Hepatocyte (in vitro differentiated cells): ENCODE data around the gene CRACR2A. TPM values are rescaled to one million over a fixed set of nuclear protein-coding genes. Genes with fewer than 3 reads are reported as not detected.

Experiments used
- DNase-seq: peaks from one replicate; pipeline ENCODE4 v3.0.0-alpha.2; 2016; ENCODE audit warnings: low spot score
- H2AFZ ChIP-seq: fragments of 200-600 bp; sonication (generic); 2 replicates; pipeline ENCODE4 v1.6.0; 2016; ENCODE audit warnings: antibody characterized with exemption, mild to moderate bottlenecking
- H3K27ac ChIP-seq: fragments of 200-600 bp; sonication (generic); 2 replicates; pipeline ENCODE4 v1.5.1; 2016; ENCODE audit warnings: mild to moderate bottlenecking
- H3K27me3 ChIP-seq: fragments of 200-600 bp; sonication (generic); 2 replicates; pipeline ENCODE4 v1.6.1; 2016
- H3K36me3 ChIP-seq: fragments of 200-600 bp; sonication (generic); replicated peaks from 2 replicates; pipeline ENCODE4 v1.5.1; 2016; ENCODE audit warnings: low read depth; ENCODE audit not compliant: insufficient read depth
- H3K4me1 ChIP-seq: fragments of 200-600 bp; sonication (generic); 2 replicates; pipeline ENCODE4 v1.5.1; 2016; ENCODE audit warnings: mild to moderate bottlenecking, moderate library complexity; ENCODE audit not compliant: insufficient read depth
- H3K4me2 ChIP-seq: fragments of 200-600 bp; sonication (generic); 2 replicates; pipeline ENCODE4 v1.6.0; 2016
- H3K4me3 ChIP-seq: fragments of 200-600 bp; sonication (generic); 2 replicates; pipeline ENCODE4 v1.5.1; 2016; ENCODE audit warnings: mild to moderate bottlenecking
- H3K79me2 ChIP-seq: fragments of 200-600 bp; sonication (generic); 2 replicates; pipeline ENCODE4 v1.6.0; 2017; ENCODE audit warnings: mild to moderate bottlenecking
- H3K9me2 ChIP-seq: fragments of 200-600 bp; sonication (generic); replicated peaks from 2 replicates; pipeline ENCODE4 v1.6.0; 2017; ENCODE audit warnings: mild to moderate bottlenecking; ENCODE audit not compliant: insufficient read depth
- H3K9me3 ChIP-seq: fragments of 200-600 bp; sonication (generic); 2 replicates; pipeline ENCODE4 v1.5.1; 2016; ENCODE audit warnings: low read depth, mild to moderate bottlenecking
- H4K20me1 ChIP-seq: fragments of 200-600 bp; sonication (generic); 2 replicates; pipeline ENCODE4 v1.6.0; 2016; ENCODE audit warnings: mild to moderate bottlenecking; ENCODE audit not compliant: insufficient read depth, poor library complexity, severe bottlenecking
- CTCF ChIP-seq: fragments of 200-600 bp; sonication (generic); IDR thresholded peaks from 2 replicates; pipeline ENCODE4 v1.5.1; 2016; ENCODE audit warnings: antibody characterized with exemption, mild to moderate bottlenecking; ENCODE audit not compliant: poor library complexity
- EZH2 ChIP-seq: fragments of 200-600 bp; sonication (generic); IDR thresholded peaks from 2 replicates; pipeline ENCODE4 v1.6.1; 2016; ENCODE audit warnings: antibody characterized with exemption, mild to moderate bottlenecking, borderline replicate concordance
- EZH2phosphoT487 ChIP-seq: fragments of 200-600 bp; sonication (generic); IDR thresholded peaks from one replicate; pipeline ENCODE4 v1.6.1; 2018; ENCODE audit warnings: antibody characterized with exemption, mild to moderate bottlenecking, low read depth, moderate library complexity; ENCODE audit not compliant: unreplicated experiment, severe bottlenecking
- WGBS: methylation state at CpG from one replicate; pipeline ENCODE4 v1.1.6; 2016; ENCODE audit warnings: low lambda C conversion rate; ENCODE audit errors: missing lambda C conversion rate; 5-methylcytosine and 5-hydroxymethylcytosine counted together
- polyA plus RNA-seq: library from polyadenylated mRNA; unstranded; fragments of >200 nt; fragmentation: Nextera tagmentation; extraction: Ambion mirVana; gene quantifications from 2 replicates; pipeline ENCODE4 v1.2.1, GENCODE V29; 2016
- total RNA-seq: library from RNA; depleted of rRNA; stranded (reverse); fragments of >200 nt; gene quantifications from 2 replicates; pipeline ENCODE4 v1.2.3, GENCODE V29; 2014

Gene CRACR2A
- total and polyA plus RNA-seq, 2 experiments from 2014 or later, result 0.30 to 0.80 TPM

DNA sequence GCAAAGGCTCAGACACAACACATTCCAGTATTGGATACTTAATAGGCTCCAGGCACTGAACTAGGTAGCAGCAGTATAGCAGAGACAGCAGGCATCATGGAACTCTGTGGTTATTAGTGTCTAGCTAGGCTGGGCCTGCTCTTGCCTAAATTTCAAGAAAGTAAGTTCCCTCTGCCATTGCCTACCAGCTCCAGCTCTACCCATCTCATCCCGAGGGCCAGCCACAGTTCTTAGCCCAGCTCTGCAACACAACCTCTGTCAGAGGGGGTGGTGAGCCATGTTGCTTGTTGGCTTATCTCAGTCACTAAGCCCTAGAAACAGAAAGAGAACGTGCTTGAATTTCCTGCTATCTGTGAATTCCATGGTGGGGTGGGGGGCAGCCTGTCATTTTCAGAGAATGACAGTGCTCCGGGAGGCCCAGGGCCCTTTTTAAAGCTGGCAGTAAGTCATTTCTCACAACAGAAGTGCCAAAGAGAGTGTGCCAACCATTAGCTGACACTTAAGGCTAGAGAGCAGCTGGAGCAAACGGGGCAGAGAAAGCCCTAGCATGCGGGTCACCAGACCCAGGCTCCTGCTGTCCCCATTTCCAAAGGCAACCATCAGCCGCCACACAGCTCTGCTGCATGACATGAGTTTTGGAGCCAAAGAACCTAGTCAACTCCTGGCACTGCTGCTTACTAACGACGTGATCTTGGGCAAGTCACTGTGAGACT is 156.1 kb downstream of the CRACR2A start:
- Histone ChIP-seq H3K4me1 (no peaks in the 10 kb centered on the region), H3K79me2 (no peaks in the 10 kb centered on the region), H3K27ac (no peak overlapping the region), H3K27me3 (peaks cover 14% of the 10 kb centered on the region), H2AFZ (no peak overlapping the region), H3K9me2 (no peaks in the 10 kb centered on the region), H3K4me3 (no peak overlapping the region), H3K36me3 (no peaks in the 10 kb centered on the region), H3K4me2 (no peak overlapping the region), H3K9me3 (no peaks in the 10 kb centered on the region), H4K20me1 (no peaks in the 10 kb centered on the region)
- no peak for DNase-seq
- no peak for TF ChIP-seq CTCF
- no peak for TF ChIP-seq EZH2
- no peak for TF ChIP-seq EZH2phosphoT487
- WGBS, result 78% methylated on average over 8 of the region's 8 CpGs

- Histone ChIP-seq H3K27me3 (peaks cover 5% of the 10 kb centered on the region), H3K4me1 (no peaks in the 10 kb centered on the region), H4K20me1 (no peaks in the 10 kb centered on the region), H3K27ac (no peak overlapping the region), H3K36me3 (no peaks in the 10 kb centered on the region), H3K9me3 (no peaks in the 10 kb centered on the region), H3K9me2 (no peaks in the 10 kb centered on the region), H2AFZ (no peak overlapping the region), H3K4me2 (no peak overlapping the region), H3K4me3 (no peak overlapping the region), H3K79me2 (no peaks in the 10 kb centered on the region)
- WGBS, result 96% methylated on average over 6 of the region's 6 CpGs
- DNase-seq, result no peak
- TF ChIP-seq EZH2phosphoT487 (no peak), CTCF (no peak), EZH2 (no peak)
These were observed 157.2 kb downstream of the CRACR2A start for GRCh38 chr12:3595721-3596120.

DNA sequence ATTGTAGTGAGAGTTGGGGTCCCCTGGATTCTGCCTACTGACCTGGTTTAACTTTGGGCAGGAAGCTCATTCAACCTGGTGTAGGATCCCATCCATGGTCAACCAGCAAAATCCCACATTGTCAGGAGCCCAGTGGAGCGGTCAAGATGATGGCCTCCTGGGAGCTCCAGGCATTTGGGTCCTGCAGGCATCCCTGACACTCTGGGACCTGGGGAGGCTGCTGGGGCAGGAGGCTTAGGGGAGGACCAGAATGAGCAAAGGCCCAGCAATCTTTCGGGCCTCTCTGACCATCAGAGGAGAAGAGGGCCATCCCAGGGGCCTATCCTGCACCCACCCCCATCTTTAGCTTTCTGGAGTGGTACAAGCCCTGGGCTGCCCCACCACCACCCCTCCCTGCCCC is 157.9 kb downstream of the CRACR2A start:
- Histone ChIP-seq H3K27me3 (no peaks in the 10 kb centered on the region), H3K36me3 (no peaks in the 10 kb centered on the region), H3K79me2 (no peaks in the 10 kb centered on the region), H3K27ac (no peak overlapping the region), H3K4me3 (no peak overlapping the region), H3K9me2 (no peaks in the 10 kb centered on the region), H4K20me1 (no peaks in the 10 kb centered on the region), H3K4me1 (no peaks in the 10 kb centered on the region), H3K9me3 (no peaks in the 10 kb centered on the region), H3K4me2 (no peak overlapping the region), H2AFZ (no peak overlapping the region)
- 95% methylated on average over 2 of the region's 2 CpGs for WGBS
- TF ChIP-seq EZH2 (no peak), CTCF (no peak), EZH2phosphoT487 (no peak)
- no peak for DNase-seq
